TTC549 (cell line): ENCODE measurements around the gene TRIM8.

Experiments used
- FAIRE-seq: peaks from 2 replicates; lab custom pipeline; 2012; peaks lifted over from hg19 to GRCh38; lab: Jason Lieb, UNC

TRIM8 gene

DNA sequence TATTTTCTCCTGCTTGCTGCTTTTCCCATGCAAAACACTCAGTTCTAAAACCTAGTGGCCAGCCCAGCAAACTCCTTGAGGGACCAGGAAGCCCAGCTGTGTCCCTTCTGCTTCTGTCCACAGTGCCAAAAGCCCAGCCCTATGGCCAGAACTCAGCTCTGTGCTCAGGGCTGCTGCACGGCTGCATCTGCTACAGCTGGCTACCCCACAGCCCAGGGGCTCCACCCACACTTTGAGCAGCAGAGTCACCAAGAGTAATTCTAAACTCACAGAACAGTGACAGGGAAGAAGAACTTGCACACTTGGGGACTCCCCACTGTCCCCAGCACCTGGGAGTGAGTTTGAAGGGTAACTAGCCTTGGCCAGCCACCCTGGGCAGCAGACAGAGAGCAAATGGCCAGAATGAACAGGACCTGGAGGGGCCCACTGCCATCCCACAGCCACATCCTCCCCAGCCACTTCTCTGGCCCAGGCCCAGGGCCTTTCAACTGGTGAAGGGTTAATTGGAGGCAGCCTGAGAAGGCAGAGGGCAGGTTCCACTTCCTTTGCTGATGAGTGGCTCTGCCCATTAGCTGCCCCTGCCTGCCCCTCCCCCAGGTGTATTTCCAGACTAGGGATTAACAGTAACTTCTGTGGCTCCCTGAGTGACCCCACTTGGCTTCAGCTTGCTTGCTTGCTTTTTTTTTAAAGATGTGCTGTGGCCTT is 28.1 kb upstream of the TRIM8 start:
- no peak for FAIRE-seq

DNA sequence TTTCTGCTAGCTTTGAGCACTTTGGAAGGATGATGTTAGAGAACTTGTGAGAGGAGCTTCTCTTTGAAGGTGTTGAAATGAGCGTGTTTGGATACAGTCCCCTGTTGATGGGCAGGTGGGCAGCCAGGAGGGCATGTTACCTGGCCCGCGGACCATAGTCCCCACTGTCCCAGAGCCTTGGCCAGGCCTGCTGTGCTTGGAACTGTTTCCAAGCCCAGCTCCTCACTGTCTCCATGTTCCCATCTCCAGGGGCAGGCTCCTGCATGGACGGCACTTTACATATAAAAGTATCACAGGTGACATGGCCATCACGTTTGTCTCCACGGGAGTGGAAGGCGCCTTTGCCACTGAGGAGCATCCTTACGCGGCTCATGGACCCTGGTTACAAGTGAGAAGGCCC is 27.2 kb upstream of the TRIM8 start:
- FAIRE-seq: no peak

DNA sequence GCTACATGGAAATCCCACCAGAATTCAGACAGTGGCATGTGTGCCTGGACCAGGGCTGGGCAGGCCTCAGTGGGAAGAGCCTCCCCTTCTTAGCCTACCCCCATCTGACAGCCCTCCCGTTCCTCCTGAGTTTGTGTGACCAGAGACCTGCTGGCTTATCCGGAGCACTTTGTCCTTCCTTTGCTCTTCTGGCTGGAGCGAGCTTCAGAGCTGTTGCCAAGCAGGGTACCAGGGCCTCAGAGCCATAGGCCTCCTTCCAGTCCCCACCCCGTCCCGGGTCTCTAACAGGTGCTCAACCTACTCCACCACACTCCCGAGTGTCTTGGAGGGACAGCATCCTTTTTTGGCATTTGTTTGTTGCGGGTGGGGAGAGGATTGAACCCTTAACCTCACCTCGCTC is 26.5 kb upstream of the TRIM8 start:
- FAIRE-seq: no peak

DNA sequence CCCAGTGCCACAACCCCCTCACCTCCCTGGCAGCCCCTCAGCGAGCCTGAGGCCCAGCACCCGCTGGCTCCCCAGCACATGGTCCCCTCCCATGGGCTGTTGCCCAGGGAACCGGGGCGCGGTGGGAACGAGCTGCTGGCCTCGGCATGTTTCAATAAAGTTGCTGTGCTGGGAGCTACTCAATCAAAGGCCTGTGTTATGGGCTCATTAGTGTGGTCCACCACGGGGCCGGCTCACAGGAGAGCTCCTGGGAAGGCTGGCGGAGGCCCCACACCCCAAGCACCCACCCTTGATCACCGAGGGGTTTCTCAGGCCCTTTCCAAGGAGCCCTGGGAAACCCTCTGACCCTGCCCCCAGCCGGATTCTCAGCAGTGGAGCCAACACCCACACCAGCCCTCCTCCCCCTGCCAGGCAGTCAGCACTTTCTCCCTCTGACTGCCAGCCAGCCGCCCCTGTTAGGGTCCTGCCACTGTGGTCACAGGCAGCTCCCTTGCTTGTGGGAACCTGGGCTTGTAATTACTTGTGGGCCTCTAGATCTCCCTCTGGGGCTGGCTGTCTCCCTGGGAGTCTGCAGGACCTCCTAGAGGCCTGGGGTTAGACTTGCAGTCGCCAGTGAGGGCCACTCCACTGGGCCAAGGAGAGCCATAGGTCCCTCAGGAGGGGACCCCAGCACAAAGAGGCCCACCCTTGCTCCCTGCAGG is 24.8 kb upstream of the TRIM8 start:
- FAIRE-seq: no peak

- no peak for FAIRE-seq
Measured at GRCh38 chr10:102620138-102620590, 24.1 kb upstream of the TRIM8 start.

- FAIRE-seq: no peak
Measured at GRCh38 chr10:102620591-102621442, 23.5 kb upstream of the TRIM8 start.

GRCh38 chr10:102621443-102622325 is 22.6 kb upstream of the TRIM8 start:
- FAIRE-seq: no peak

DNA sequence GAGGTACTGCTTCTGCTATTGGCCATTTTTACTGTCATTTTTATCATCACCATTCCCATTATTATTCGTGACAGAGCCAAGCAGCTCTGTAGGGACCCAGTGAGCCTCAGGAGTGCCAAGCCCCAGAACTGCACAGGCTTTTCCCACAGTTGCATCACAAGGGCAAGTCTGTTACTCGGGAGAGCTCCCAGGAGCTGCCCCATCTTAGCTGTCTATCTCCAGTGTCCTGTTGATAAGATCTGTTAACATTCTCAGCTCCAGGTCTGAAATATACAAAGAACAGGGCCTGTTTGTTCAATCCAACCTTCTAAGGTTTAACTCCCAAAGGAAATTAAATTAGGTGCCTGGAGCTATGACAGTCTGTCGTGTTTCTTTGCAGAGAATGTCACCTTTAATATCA is 20.2 kb upstream of the TRIM8 start:
- FAIRE-seq: no peak

GRCh38 chr10:102624751-102625645 is 19.3 kb upstream of the TRIM8 start:
- no peak for FAIRE-seq

DNA sequence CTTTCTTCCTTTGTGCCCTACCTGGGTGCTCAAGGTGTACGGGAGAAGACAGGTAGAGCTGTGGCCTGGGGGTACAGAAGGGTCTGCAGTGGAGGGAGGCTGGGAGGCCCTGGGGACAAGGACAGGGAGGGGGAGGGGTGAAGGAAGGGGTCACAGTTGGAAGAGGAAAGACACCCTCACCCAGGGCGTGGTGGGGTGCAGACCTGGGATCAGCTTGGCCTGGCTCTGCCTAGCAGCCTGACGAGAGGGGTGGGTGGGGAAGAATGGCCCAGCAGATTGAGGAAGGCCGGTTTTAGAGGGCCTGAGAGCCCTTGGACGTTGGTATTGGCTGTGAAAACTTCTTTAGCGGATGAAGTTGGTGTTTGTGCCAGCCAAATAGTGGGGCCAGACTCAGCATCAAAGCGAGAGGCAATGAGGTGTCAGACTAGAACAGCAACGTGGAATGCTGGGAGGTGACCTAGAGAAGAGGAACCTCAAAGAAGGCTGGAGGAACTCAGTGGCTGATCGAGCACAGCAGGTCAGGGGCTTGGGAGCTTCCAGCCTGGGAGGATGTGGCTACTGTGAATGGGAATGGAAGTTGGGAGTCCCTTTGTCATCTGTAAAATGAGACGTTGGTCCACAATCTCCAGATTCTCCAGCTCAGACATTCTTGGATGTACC is 18.1 kb upstream of the TRIM8 start:
- no peak for FAIRE-seq

GRCh38 chr10:102627291-102627735 is 17.0 kb upstream of the TRIM8 start:
- FAIRE-seq: no peak

- FAIRE-seq: no peak
Measured at GRCh38 chr10:102627736-102628293, 16.5 kb upstream of the TRIM8 start.

GRCh38 chr10:102628451-102628911 is 15.8 kb upstream of the TRIM8 start:
- no peak for FAIRE-seq

GRCh38 chr10:102629661-102630614 is 14.3 kb upstream of the TRIM8 start:
- FAIRE-seq: no peak

DNA sequence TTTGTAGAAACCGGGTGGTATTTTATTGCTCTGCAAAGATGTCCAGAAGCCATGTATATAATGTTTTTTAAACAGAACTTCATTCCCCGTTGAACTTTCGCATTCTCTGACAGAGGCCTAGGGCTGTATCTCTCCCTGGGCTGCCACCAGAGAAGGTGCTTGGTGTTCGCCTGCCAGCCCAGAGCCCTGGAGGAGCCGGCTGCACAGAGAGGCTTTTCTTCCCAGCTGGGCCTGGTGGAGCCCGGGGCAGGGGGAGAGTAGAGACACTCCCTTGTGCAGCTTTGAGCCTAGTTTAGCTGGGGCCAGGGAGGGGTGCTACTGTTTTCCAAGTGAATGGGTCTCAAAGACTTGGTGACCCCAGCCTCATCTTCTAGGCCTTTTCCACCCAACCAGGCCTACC is 13.6 kb upstream of the TRIM8 start:
- FAIRE-seq: no peak

DNA sequence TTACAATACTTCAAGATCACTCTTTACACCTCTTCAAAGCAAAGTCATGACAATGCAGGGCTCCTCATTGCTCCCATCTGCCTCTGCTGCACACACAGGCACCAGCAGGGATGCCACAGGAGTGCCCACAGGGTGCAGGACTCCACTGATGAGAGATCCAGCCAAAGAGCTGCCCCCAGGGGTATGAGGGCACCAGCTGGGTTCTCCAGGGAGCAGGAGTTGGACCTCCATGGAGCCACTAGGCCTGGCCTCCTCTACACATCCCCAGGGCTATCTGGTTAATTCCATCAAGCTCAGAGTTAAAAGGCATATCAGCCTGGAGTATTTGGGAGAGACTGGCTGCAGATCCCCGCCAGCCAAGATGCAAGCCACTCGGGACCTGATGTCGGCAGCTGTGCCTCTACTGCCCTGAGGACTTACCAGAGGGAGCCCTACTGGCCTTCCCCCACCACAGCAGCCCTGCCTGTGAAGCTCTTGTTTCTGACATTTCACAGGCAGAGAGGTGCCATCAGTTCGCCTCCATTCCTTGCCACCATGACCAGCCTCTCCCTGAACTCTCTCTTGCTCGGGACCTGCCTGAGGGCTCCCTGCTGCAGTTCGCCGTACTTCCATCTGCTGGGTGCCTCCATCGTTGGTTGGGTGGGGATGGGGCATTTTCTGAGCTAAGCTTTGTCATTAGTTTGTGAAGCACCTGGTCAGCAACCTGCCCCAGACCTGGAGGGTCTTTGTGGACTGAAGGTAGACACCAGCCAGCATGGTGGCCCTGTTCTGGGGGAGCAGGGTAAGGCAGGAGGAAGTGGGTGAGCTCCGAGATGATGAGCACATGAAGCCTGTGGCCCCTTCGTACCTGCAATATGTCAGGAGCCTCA is 12.5 kb upstream of the TRIM8 start:
- FAIRE-seq: no peak

DNA sequence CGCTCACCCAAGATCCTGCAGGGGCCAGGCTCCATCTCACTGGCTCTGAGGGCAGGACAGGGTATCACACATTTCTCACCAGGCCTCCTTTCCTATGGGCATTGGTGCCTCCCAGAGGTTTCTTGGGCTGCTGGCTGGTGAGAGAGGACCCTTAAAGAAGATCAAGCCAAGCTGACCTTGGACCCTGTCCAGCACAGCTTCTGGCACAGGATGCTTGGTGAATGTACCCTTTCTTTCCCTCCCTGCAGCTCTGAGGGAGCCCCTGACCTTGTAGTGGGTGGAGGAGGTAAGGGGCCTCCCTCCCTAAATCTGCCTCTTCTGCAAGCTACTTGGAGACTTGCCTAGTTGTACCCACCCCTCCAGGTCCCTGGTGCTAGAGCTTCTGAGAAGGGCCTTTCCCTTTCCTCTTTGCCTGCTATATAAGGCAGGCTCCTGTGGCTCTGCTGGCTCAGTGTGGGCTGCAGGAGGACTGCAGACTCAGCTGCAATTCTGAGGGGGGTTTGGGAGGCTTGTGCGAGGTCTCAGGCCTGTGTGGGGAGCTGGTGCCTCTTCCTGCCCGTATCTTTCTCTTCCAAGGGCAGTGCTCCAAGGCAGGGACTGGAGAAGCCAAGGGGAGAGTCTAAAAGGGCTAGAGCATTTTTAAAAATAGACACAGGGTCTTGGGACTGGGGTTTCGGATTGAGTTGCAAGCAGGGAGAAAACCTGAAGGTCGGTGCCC is 11.7 kb upstream of the TRIM8 start:
- no peak for FAIRE-seq
